DOHH2 (cell line): Measurements from ENCODE around the gene ALG8.
A peak's percentile ranks its signal among the peaks of the same experiment; 100 is the strongest.

ENCODE experiments used
- H3F3A ChIP-seq: fragments of 200-600 bp; sonication (generic), shearing (Covaris generic); 2 replicates; pipeline ENCODE4 v1.6.0; 2016; ENCODE audit warnings: antibody characterized with exemption, mild to moderate bottlenecking; ENCODE audit not compliant: control insufficient read depth, insufficient read depth
- H3K27ac ChIP-seq: fragments of 200-600 bp; sonication (generic); 2 replicates; pipeline ENCODE4 v1.5.1; 2014; ENCODE audit warnings: low read depth, mild to moderate bottlenecking, low read length, moderate library complexity
- H3K27me3 ChIP-seq: fragments of 200-600 bp; sonication (generic); 2 replicates; pipeline ENCODE4 v1.6.1; 2014; ENCODE audit warnings: mild to moderate bottlenecking, low read length, mixed read lengths; ENCODE audit not compliant: control insufficient read depth
- H3K36me3 ChIP-seq: fragments of 200-600 bp; sonication (generic); 2 replicates; pipeline ENCODE4 v1.6.1; 2014; ENCODE audit warnings: mild to moderate bottlenecking, low read length, moderate library complexity, mixed read lengths; ENCODE audit not compliant: control insufficient read depth
- H3K4me1 ChIP-seq: fragments of 200-600 bp; sonication (generic); 2 replicates; pipeline ENCODE4 v1.6.1; 2014; ENCODE audit warnings: mild to moderate bottlenecking, low read length, mixed read lengths; ENCODE audit not compliant: control insufficient read depth
- H3K4me2 ChIP-seq: fragments of 200-600 bp; sonication (generic); 2 replicates; pipeline ENCODE4 v1.6.0; 2014; ENCODE audit warnings: mild to moderate bottlenecking, low read length, moderate library complexity
- H3K4me3 ChIP-seq: fragments of 200-600 bp; sonication (generic); 2 replicates; pipeline ENCODE4 v1.5.1; 2014; ENCODE audit warnings: mild to moderate bottlenecking, low read length, mixed read lengths
- H3K79me2 ChIP-seq: fragments of 200-600 bp; sonication (generic); 2 replicates; pipeline ENCODE4 v1.6.1; 2014; ENCODE audit warnings: mild to moderate bottlenecking, low read length, mixed read lengths; ENCODE audit not compliant: control insufficient read depth
- H3K9me2 ChIP-seq: fragments of 200-600 bp; sonication (generic); replicated peaks from 2 replicates; pipeline ENCODE4 v1.6.1; 2014; ENCODE audit warnings: mild to moderate bottlenecking, low read length, mixed read lengths; ENCODE audit not compliant: control insufficient read depth
- H3K9me3 ChIP-seq: fragments of 200-600 bp; sonication (generic); 2 replicates; pipeline ENCODE4 v1.6.1; 2014; ENCODE audit warnings: antibody characterized with exemption, low read length, mixed read lengths; ENCODE audit not compliant: control insufficient read depth, insufficient read depth
- H4K20me1 ChIP-seq: fragments of 200-600 bp; sonication (generic); 2 replicates; pipeline ENCODE4 v1.6.0; 2014; ENCODE audit warnings: low read depth, mild to moderate bottlenecking, antibody characterized with exemption, low read length, moderate library complexity; ENCODE audit not compliant: control insufficient read depth, insufficient read depth
- CTCF ChIP-seq: fragments of 200-600 bp; sonication (generic); IDR thresholded peaks from one replicate; pipeline ENCODE4 v1.5.1; 2014; ENCODE audit warnings: antibody characterized with exemption, mild to moderate bottlenecking, low read depth, low read length; ENCODE audit not compliant: poor library complexity, severe bottlenecking
- EZH2phosphoT487 ChIP-seq: fragments of 200-600 bp; sonication (generic); IDR thresholded peaks from 2 replicates; pipeline ENCODE4 v1.6.1; 2017; ENCODE audit warnings: borderline replicate concordance, mild to moderate bottlenecking, antibody characterized with exemption, low read length, moderate library complexity, mixed read lengths

Gene ALG8

GRCh38 chr11:78081583-78081982 lies 57.8 kb downstream of the ALG8 start:
- TF ChIP-seq EZH2phosphoT487 (no peak), CTCF (no peak)
- Histone ChIP-seq H3F3A (no peaks in the 10 kb centered on the region), H3K9me2 (no peaks in the 10 kb centered on the region), H3K27me3 (no peaks in the 10 kb centered on the region), H3K4me2 (no peak overlapping the region), H3K79me2 (peaks cover 34% of the 10 kb centered on the region), H3K4me1 (peaks cover 35% of the 10 kb centered on the region), H3K27ac (no peak overlapping the region), H3K9me3 (0 out of 2 replicates have a peak, but pooled peaks cover 2% of the 10 kb centered on the region), H4K20me1 (0 out of 2 replicates have a peak, but pooled peaks cover 1% of the 10 kb centered on the region), H3K4me3 (no peak overlapping the region), H3K36me3 (peaks cover 11% of the 10 kb centered on the region)

GRCh38 chr11:78080818-78081495 lies 58.5 kb downstream of the ALG8 start:
- Histone ChIP-seq H3K9me3 (0 out of 2 replicates have a peak, but pooled peaks cover 2% of the 10 kb centered on the region), H3K27ac (no peak overlapping the region), H3K9me2 (no peaks in the 10 kb centered on the region), H3K36me3 (peaks cover 13% of the 10 kb centered on the region), H3K4me1 (peaks cover 38% of the 10 kb centered on the region), H4K20me1 (0 out of 2 replicates have a peak, but pooled peaks cover 5% of the 10 kb centered on the region), H3K79me2 (peaks cover 41% of the 10 kb centered on the region), H3K27me3 (no peaks in the 10 kb centered on the region), H3F3A (no peaks in the 10 kb centered on the region), H3K4me3 (no peak overlapping the region), H3K4me2 (no peak overlapping the region)
- TF ChIP-seq EZH2phosphoT487 (no peak), CTCF (no peak)

GRCh38 chr11:78080084-78080817 lies 59.2 kb downstream of the ALG8 start:
- H3K4me2 ChIP-seq = peak overlapping the region; percentile 88
- H3F3A ChIP-seq = no peaks in the 10 kb centered on the region
- no peak overlapping the region for H3K27ac ChIP-seq
- H3K9me3 ChIP-seq = 0 out of 2 replicates have a peak, but pooled peaks cover 2% of the 10 kb centered on the region
- H3K36me3 ChIP-seq = peaks cover 16% of the 10 kb centered on the region
- no peak for TF ChIP-seq EZH2phosphoT487
- TF ChIP-seq CTCF = no peak
- H4K20me1 ChIP-seq = 0 out of 2 replicates have a peak, but pooled peaks cover 5% of the 10 kb centered on the region
- H3K9me2 ChIP-seq = no peaks in the 10 kb centered on the region
- H3K4me3 ChIP-seq = peak overlapping the region; percentile 95
- H3K27me3 ChIP-seq = no peaks in the 10 kb centered on the region
- H3K4me1 ChIP-seq = peaks cover 38% of the 10 kb centered on the region
- peaks cover 48% of the 10 kb centered on the region for H3K79me2 ChIP-seq
